A673 (cell line): Measurements from ENCODE around the gene ADGRD1. TPM values are rescaled to one million over a fixed set of nuclear protein-coding genes. Genes with fewer than 3 reads are reported as not detected.

Experiments
- BruUV-seq: library from RNA; stranded (reverse); fragments of 400-500 nt; replicated peaks from 2 replicates; lab custom pipeline; 2021; lab: Mats Ljungman, UMichigan
- CTCF ChIA-PET: fragments of 300-600 bp; sonication (Branson Sonifier 250); formaldehyde crosslinking; loops from one replicate; lab custom pipeline; 2022; ENCODE audit warnings: antibody characterized with exemption; lab: Charles Lee
- POLR2A ChIA-PET: fragments of 300-600 bp; sonication (Branson Sonifier 250); formaldehyde crosslinking; loops from one replicate; lab custom pipeline; 2022; ENCODE audit warnings: antibody characterized with exemption; ENCODE audit not compliant: low non-redundant PET; lab: Charles Lee
- DNase-seq: peaks from one replicate; pipeline ENCODE4 v3.0.0-alpha.2; 2015; ENCODE audit warnings: low spot score
- H3K27ac ChIP-seq: fragments of 200-600 bp; sonication (generic); 2 replicates; pipeline ENCODE4 v1.5.1; 2016; ENCODE audit warnings: mixed run types, low read depth, mild to moderate bottlenecking, mixed read lengths, antibody characterized with exemption, low read length; ENCODE audit not compliant: poor library complexity, severe bottlenecking
- H3K27me3 ChIP-seq: fragments of 200-600 bp; sonication (generic); replicated peaks from 2 replicates; pipeline ENCODE4 v1.6.1; 2017; ENCODE audit warnings: mixed run types, low read depth, mild to moderate bottlenecking, mixed read lengths, antibody characterized with exemption, low read length; ENCODE audit not compliant: insufficient read depth, poor library complexity
- H3K36me3 ChIP-seq: fragments of 200-600 bp; sonication (generic); 2 replicates; pipeline ENCODE4 v1.6.1; 2016; ENCODE audit warnings: mixed run types, mild to moderate bottlenecking, mixed read lengths, antibody characterized with exemption, low read length; ENCODE audit not compliant: insufficient read depth, poor library complexity, severe bottlenecking
- H3K4me1 ChIP-seq: fragments of 200-600 bp; sonication (generic); 2 replicates; pipeline ENCODE4 v1.6.1; 2017; ENCODE audit warnings: mixed run types, mild to moderate bottlenecking, mixed read lengths, antibody characterized with exemption, low read length; ENCODE audit not compliant: insufficient read depth, poor library complexity, severe bottlenecking
- H3K4me3 ChIP-seq: fragments of 200-600 bp; sonication (generic); 2 replicates; pipeline ENCODE4 v1.5.1; 2016; ENCODE audit warnings: low read depth, mixed run types, mild to moderate bottlenecking, mixed read lengths, low read length; ENCODE audit not compliant: poor library complexity, severe bottlenecking
- H3K9me3 ChIP-seq: fragments of 200-600 bp; sonication (generic); 2 replicates; pipeline ENCODE4 v1.6.1; 2016; ENCODE audit warnings: mixed run types, low read depth, mild to moderate bottlenecking, mixed read lengths, antibody characterized with exemption, low read length; ENCODE audit not compliant: poor library complexity, severe bottlenecking
- CTCF ChIP-seq: fragments of 300-800, 200-600 bp; sonication (generic); conservative IDR thresholded peaks from 2 replicates; pipeline ENCODE4 v1.5.1; 2017; ENCODE audit warnings: low read depth, mild to moderate bottlenecking, antibody characterized with exemption, low read length, moderate library complexity, mixed read lengths
- EZH2 ChIP-seq: fragments of 200-600 bp; sonication (generic); IDR thresholded peaks from 2 replicates; pipeline ENCODE4 v1.6.1; 2017; ENCODE audit warnings: borderline replicate concordance, low read depth, mild to moderate bottlenecking, mixed read lengths, antibody characterized with exemption, low read length; ENCODE audit not compliant: poor library complexity, severe bottlenecking
- intact Hi-C: fragments of 100-400 bp; cut with micrococcal nuclease; formaldehyde crosslinking; loops from one replicate; pipeline ENCODE4 v1.10.0; 2022; ENCODE audit not compliant: unreplicated experiment
- total RNA-seq: library from RNA; stranded (reverse); gene quantifications from 2 replicates; pipeline ENCODE4 v1.2.3, GENCODE V29; 2021

Gene ADGRD1
- total RNA-seq, 1 experiment from 2014 or later, result not detected

- ChIA-PET POLR2A (no interaction called here), CTCF (no interaction called here)
- Histone ChIP-seq H3K4me1 (no peaks in the 10 kb centered on the region), H3K27me3 (no peaks in the 10 kb centered on the region), H3K9me3 (no peaks in the 10 kb centered on the region), H3K27ac (no peak overlapping the region), H3K4me3 (no peak overlapping the region), H3K36me3 (no peaks in the 10 kb centered on the region)
- BruUV-seq, result no TSS peak
- TF ChIP-seq EZH2 (no peak), CTCF (no peak)
- intact Hi-C loops, result no loop called here
- no peak for DNase-seq
Observed at GRCh38 chr12:131121705-131122405, 168.1 kb downstream of the ADGRD1 start.

GRCh38 chr12:131122631-131123030, 168.9 kb downstream of the ADGRD1 start:
- no peak overlapping the region for H3K4me3 ChIP-seq
- no peak for DNase-seq
- intact Hi-C loops, result no loop called here
- no peaks in the 10 kb centered on the region for H3K9me3 ChIP-seq
- BruUV-seq, result no TSS peak
- H3K36me3 ChIP-seq, result no peaks in the 10 kb centered on the region
- TF ChIP-seq CTCF (no peak), EZH2 (no peak)
- no peak overlapping the region for H3K27ac ChIP-seq
- H3K4me1 ChIP-seq, result no peaks in the 10 kb centered on the region
- no peaks in the 10 kb centered on the region for H3K27me3 ChIP-seq
- ChIA-PET POLR2A (no interaction called here), CTCF (no interaction called here)

- no peak for TF ChIP-seq CTCF
- TF ChIP-seq EZH2, result no peak
- Histone ChIP-seq H3K36me3 (no peaks in the 10 kb centered on the region), H3K4me3 (no peak overlapping the region), H3K9me3 (no peaks in the 10 kb centered on the region), H3K4me1 (no peaks in the 10 kb centered on the region), H3K27ac (no peak overlapping the region), H3K27me3 (no peaks in the 10 kb centered on the region)
- intact Hi-C loops, result no loop called here
- no TSS peak for BruUV-seq
- DNase-seq, result no peak
- CTCF ChIA-PET, result no interaction called here
- POLR2A ChIA-PET, result no interaction called here
Observed at GRCh38 chr12:131123817-131124216, 170.1 kb downstream of the ADGRD1 start.
